H1 (cell line): ENCODE measurements around the gene SLC26A1. TPM values are rescaled to one million over a fixed set of nuclear protein-coding genes. Genes with fewer than 3 reads are reported as not detected.
A peak's percentile ranks its signal among the peaks of the same experiment; 100 is the strongest.

Experiments used
- BACH1 ChIP-seq: IDR thresholded peaks from 2 replicates; pipeline ENCODE4 v1.6.1; 2012; ENCODE audit warnings: low read length, improper control_type of control experiment
- CBX5 ChIP-seq: fragments of 300-800, 300-1000 bp; sonication (generic); IDR thresholded peaks from 2 replicates; pipeline ENCODE4 v1.7.1; 2016; ENCODE audit warnings: antibody characterized with exemption, low read length, low read depth
- CEBPB ChIP-seq: IDR thresholded peaks from 2 replicates; pipeline ENCODE4 v1.6.1; 2012; ENCODE audit warnings: low read depth, low read length
- CHD2 ChIP-seq: IDR thresholded peaks from 2 replicates; pipeline ENCODE4 v1.6.1; 2012; ENCODE audit warnings: low read length, improper control_type of control experiment
- EP300 ChIP-seq, 2 experiments: IDR thresholded peaks; 1 replicate in 1 of 2; 2 replicates in 1 of 2; pipeline ENCODE4 v1.6.1; 2011 to 2012; ENCODE audit warnings: low read depth in 2 of 2, low read length in 2 of 2, mild to moderate bottlenecking in 2 of 2, borderline replicate concordance in 1 of 2, inconsistent platforms in 1 of 2, moderate library complexity in 1 of 2
- EZH2 ChIP-seq: fragments of 200-600 bp; sonication (generic); IDR thresholded peaks from 2 replicates; pipeline ENCODE4 v1.7.1; 2012; ENCODE audit warnings: low read depth, mild to moderate bottlenecking, moderate library complexity, low read length, inconsistent platforms; ENCODE audit not compliant: severe bottlenecking
- FOSL1 ChIP-seq: IDR thresholded peaks from 2 replicates; pipeline ENCODE4 v1.6.1; 2011; ENCODE audit warnings: mild to moderate bottlenecking, low read depth, low read length, moderate library complexity; ENCODE audit not compliant: insufficient read depth
- GTF2F1 ChIP-seq: IDR thresholded peaks from 2 replicates; pipeline ENCODE4 v1.6.1; 2012; ENCODE audit warnings: low read depth, low read length, improper control_type of control experiment, borderline replicate concordance
- KDM4A ChIP-seq: IDR thresholded peaks from one replicate; pipeline ENCODE4 v1.7.1; 2012; ENCODE audit warnings: low read depth, mild to moderate bottlenecking, moderate library complexity, low read length, inconsistent platforms; ENCODE audit not compliant: severe bottlenecking
- KDM5A ChIP-seq: fragments of 200-600 bp; IDR thresholded peaks from 2 replicates; pipeline ENCODE4 v1.7.1; 2012; ENCODE audit warnings: mild to moderate bottlenecking, low read length, inconsistent platforms, mixed read lengths
- MAFK ChIP-seq: IDR thresholded peaks from 2 replicates; pipeline ENCODE4 v1.6.1; 2012; ENCODE audit warnings: low read depth, mild to moderate bottlenecking, improper control_type of control experiment, low read length
- RBBP5 ChIP-seq: IDR thresholded peaks from 2 replicates; pipeline ENCODE4 v1.7.1; 2012; ENCODE audit warnings: low read depth, mild to moderate bottlenecking, inconsistent platforms, low read length, moderate library complexity, borderline replicate concordance
- RNF2 ChIP-seq: fragments of 200-900, 300-1000 bp; sonication (generic); IDR thresholded peaks from 2 replicates; pipeline ENCODE4 v1.7.1; 2016; ENCODE audit warnings: borderline replicate concordance, low read depth, mild to moderate bottlenecking, antibody characterized with exemption, low read length; ENCODE audit not compliant: poor library complexity, severe bottlenecking; ENCODE audit errors: missing control alignments
- SIN3A ChIP-seq, 2 experiments: IDR thresholded peaks in 1 of 2; conservative IDR thresholded peaks in 1 of 2; 2 replicates each; pipeline ENCODE4 v1.6.1; 2011 to 2012; ENCODE audit warnings: low read length in 2 of 2, improper control_type of control experiment in 1 of 2, low read depth in 1 of 2, mild to moderate bottlenecking in 1 of 2
- SIRT6 ChIP-seq: IDR thresholded peaks from one replicate; pipeline ENCODE4 v1.7.1; 2012; ENCODE audit warnings: low read length, inconsistent platforms
- SIX5 ChIP-seq: IDR thresholded peaks from 2 replicates; pipeline ENCODE4 v1.6.1; 2011; ENCODE audit warnings: mild to moderate bottlenecking, low read depth, low read length
- SP2 ChIP-seq: IDR thresholded peaks from 2 replicates; pipeline ENCODE4 v1.6.1; 2012; ENCODE audit warnings: mild to moderate bottlenecking, low read length, inconsistent platforms
- SP4 ChIP-seq: IDR thresholded peaks from 2 replicates; pipeline ENCODE4 v1.6.1; 2012; ENCODE audit warnings: low read length, inconsistent platforms
- TAF7 ChIP-seq: optimal IDR thresholded peaks from 2 replicates; pipeline ENCODE3; 2011; ENCODE audit warnings: low read depth, mild to moderate bottlenecking, inconsistent platforms, low read length, moderate library complexity, borderline replicate concordance
- TEAD4 ChIP-seq: IDR thresholded peaks from 2 replicates; pipeline ENCODE4 v1.6.1; 2012; ENCODE audit warnings: low read depth, low read length, inconsistent platforms, mixed read lengths
- YY1 ChIP-seq: IDR thresholded peaks from 2 replicates; pipeline ENCODE4 v1.6.1; 2011; ENCODE audit warnings: low read depth, mild to moderate bottlenecking, low read length
- polyA plus RNA-seq, 7 experiments: library from polyadenylated mRNA; depleted of rRNA in 3 of 7; stranded (reverse) in 5 of 7; unstranded in 2 of 7; fragments of >200 nt in 5 of 7; fragments of 200-250 nt in 2 of 7; gene quantifications; 1 replicate in 5 of 7; 2 replicates in 1 of 7; 4 replicates in 1 of 7; pipeline versions ENCODE4 v1.2.1 to v1.2.3, GENCODE V29; 2011 to 2013; ENCODE audit warnings: missing spikeins in 2 of 7, mixed read lengths in 2 of 7
- total RNA-seq: library from RNA; stranded (reverse); fragmentation: NEBNext Ultra II Directional; extraction: Animal tissue kit (Norgen Biotek cat#: 25700); gene quantifications from 2 replicates; pipeline ENCODE4 v1.2.1, GENCODE V29; 2021
- TF ChIP-seq, protein P1 (sequence below): IDR thresholded peaks from 2 replicates; pipeline ENCODE4 v1.6.1; 2011; ENCODE audit warnings: low read depth, mild to moderate bottlenecking, low read length; ENCODE audit not compliant: insufficient read depth
- TF ChIP-seq, protein P2 (sequence below): IDR thresholded peaks from 2 replicates; pipeline ENCODE4 v1.6.1; 2012; ENCODE audit warnings: low read length, inconsistent platforms

Gene SLC26A1
- total and polyA plus RNA-seq, 2 of the 8 experiments (the other 6 are each of a cell fraction or from before 2014, with no cell fraction given), result 0.11 TPM; not detected in 1

DNA sequence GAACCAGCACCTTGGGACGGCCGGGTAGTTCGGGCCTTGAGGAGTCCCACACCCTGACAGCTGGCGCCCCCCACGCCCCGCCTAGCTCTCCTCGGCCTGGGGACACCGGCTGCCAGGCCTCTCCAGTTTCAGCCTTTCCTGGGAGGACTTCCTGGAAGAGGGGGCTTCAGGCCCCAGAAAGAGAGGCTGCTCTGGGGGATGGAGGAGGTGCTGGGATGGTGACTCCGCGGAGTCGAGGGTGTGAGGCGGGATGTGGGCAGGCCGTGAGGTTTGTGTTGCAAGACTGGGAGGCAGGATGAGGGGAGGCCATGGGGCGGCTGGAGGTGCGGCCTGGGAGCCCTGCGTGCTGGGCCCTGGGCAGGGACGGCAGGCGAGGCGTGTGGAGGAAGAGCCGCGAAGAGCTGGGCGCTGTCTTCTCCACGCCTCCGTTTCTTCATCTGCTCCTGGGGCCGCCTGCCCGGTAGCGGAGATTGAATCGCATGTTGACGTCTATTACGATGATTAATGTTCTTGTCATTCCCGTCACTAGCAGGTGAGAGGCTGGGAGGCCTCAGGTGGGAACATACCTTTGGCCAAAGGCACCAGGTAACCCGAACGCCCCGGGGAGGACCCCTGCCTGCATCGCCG lies 17.3 kb upstream of the SLC26A1 start (continued):
- no peak for TF ChIP-seq CBX5
- TF ChIP-seq KDM4A, result peak; percentile 16
- TF ChIP-seq FOSL1, result no peak
- no peak for TF ChIP-seq KDM5A
- TF ChIP-seq, protein P1, sequence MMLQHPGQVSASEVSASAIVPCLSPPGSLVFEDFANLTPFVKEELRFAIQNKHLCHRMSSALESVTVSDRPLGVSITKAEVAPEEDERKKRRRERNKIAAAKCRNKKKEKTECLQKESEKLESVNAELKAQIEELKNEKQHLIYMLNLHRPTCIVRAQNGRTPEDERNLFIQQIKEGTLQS, result no peak
- TF ChIP-seq, protein P2, sequence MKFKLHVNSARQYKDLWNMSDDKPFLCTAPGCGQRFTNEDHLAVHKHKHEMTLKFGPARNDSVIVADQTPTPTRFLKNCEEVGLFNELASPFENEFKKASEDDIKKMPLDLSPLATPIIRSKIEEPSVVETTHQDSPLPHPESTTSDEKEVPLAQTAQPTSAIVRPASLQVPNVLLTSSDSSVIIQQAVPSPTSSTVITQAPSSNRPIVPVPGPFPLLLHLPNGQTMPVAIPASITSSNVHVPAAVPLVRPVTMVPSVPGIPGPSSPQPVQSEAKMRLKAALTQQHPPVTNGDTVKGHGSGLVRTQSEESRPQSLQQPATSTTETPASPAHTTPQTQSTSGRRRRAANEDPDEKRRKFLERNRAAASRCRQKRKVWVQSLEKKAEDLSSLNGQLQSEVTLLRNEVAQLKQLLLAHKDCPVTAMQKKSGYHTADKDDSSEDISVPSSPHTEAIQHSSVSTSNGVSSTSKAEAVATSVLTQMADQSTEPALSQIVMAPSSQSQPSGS, result no peak
- no peak for TF ChIP-seq SIRT6
- no peak for TF ChIP-seq SIX5
- no peak for TF ChIP-seq EP300 (IDR thresholded peaks at IDR 0.05; ENCODE audit: borderline replicate concordance in 1 of 2, low read depth in 2 of 2, low read length in 2 of 2)
- TF ChIP-seq BACH1, result no peak
- no peak for TF ChIP-seq YY1
- TF ChIP-seq CEBPB, result no peak
- TF ChIP-seq TAF7, result no peak
- peak; percentile 44 for TF ChIP-seq RNF2
- TF ChIP-seq SP4, result no peak
- no peak for TF ChIP-seq GTF2F1
- TF ChIP-seq SP2, result no peak
- TF ChIP-seq MAFK, result no peak
- no peak for TF ChIP-seq CHD2
- no peak for TF ChIP-seq SIN3A (conservative IDR thresholded peaks at IDR 0.05 in 1 of 2, IDR thresholded peaks at IDR 0.05 in 1 of 2; ENCODE audit: low read depth in 1 of 2, low read length in 2 of 2)
- no peak for TF ChIP-seq RBBP5
- TF ChIP-seq TEAD4, result no peak
- peak; percentile 74 for TF ChIP-seq EZH2
